ENCODE results near the gene EEIG1. TPM values are rescaled to one million over a fixed set of nuclear protein-coding genes. Genes with fewer than 3 reads are reported as not detected.

EEIG1 gene
- polyA plus RNA-seq, 1 experiment, result 26.6 TPM

DNA sequence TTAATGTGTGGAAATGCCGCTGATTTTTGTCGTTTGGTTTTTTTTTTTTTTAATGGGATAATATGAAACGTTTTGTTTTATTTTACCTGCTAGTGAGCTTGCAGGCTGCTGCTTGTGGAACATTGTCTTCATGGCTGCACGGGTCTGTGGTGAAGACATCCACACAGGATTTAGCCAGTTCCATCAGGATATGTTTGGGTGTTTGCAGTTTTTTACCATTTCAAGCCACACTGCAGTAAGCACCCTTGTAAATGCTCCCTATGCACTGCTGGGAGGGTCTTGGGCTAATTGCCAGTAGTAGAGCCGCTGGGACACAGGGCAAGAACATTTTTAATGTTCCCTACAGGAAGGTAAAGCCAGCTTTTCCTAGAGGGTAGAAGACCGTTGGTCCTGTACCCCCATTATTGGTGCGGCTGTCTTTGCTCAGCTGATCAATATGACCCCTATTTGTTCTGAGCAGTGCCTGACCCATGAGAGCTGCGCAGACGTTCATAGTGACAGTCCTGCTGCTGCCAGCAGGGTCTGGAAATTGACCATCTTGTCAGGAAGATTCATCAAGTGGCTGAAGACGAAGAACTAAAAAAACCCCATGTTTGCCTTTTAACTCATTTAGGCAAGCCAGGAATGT is 20.5 kb upstream of the EEIG1 start:
- Histone ChIP-seq H3K36me3 (ENCODE audit: control insufficient read depth, insufficient read depth, low read length) (no peaks in the 10 kb centered on the region), H3K27me3 (ENCODE audit: control insufficient read depth, insufficient read depth, low read length) (no peaks in the 10 kb centered on the region), H3K4me3 (ENCODE audit: low read depth, low read length) (no peak overlapping the region)
- ChIA-PET CTCF (interaction anchor here (1.0 to 1.4 kb wide), 4 partner anchors 35 to 66 kb away, joined by 3 to 5 read pairs (median 4); partner anchors contain the start of genes NAIF1 and SLC25A25), POLR2A (no interaction called here)
- TF ChIP-seq, protein P1, sequence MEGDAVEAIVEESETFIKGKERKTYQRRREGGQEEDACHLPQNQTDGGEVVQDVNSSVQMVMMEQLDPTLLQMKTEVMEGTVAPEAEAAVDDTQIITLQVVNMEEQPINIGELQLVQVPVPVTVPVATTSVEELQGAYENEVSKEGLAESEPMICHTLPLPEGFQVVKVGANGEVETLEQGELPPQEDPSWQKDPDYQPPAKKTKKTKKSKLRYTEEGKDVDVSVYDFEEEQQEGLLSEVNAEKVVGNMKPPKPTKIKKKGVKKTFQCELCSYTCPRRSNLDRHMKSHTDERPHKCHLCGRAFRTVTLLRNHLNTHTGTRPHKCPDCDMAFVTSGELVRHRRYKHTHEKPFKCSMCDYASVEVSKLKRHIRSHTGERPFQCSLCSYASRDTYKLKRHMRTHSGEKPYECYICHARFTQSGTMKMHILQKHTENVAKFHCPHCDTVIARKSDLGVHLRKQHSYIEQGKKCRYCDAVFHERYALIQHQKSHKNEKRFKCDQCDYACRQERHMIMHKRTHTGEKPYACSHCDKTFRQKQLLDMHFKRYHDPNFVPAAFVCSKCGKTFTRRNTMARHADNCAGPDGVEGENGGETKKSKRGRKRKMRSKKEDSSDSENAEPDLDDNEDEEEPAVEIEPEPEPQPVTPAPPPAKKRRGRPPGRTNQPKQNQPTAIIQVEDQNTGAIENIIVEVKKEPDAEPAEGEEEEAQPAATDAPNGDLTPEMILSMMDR (IDR thresholded peaks at IDR 0.05; ENCODE audit: insufficient read depth, low read depth, low read length), result no peak
- DNase-seq (ENCODE audit: low read depth), result no peak

DNA sequence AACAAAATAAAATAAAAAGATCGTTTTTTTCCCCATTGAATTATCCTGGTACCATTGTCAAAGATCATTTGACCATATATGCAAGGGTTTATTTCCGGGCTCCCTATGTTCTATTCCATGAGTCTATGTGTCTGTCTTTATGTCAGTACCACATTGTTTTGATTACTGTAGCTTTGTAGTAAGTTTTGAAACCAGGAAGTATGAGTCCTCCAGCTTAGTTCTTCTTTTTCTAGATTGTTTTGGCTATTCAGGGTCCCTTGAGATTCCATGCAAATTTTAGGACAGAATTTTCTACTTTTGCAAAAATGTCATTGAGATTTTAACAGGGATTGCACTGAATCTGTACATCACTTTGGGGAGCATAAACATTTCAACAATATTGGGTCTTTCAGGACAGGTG is 18.7 kb upstream of the EEIG1 start:
- CTCF ChIA-PET, result interaction anchor here (0.9 to 1.2 kb wide), 2 partner anchors 35 to 36 kb away, joined by 3 read pairs; no protein-coding TSS in a partner anchor
- Histone ChIP-seq H3K36me3 (ENCODE audit: control insufficient read depth, insufficient read depth, low read length) (no peaks in the 10 kb centered on the region), H3K27me3 (ENCODE audit: control insufficient read depth, insufficient read depth, low read length) (no peaks in the 10 kb centered on the region), H3K4me3 (ENCODE audit: low read depth, low read length) (no peak overlapping the region)
- no peak for DNase-seq (ENCODE audit: low read depth)
- POLR2A ChIA-PET, result no interaction called here
- TF ChIP-seq, protein P1 (IDR thresholded peaks at IDR 0.05; ENCODE audit: insufficient read depth, low read depth, low read length), result no peak

DNA sequence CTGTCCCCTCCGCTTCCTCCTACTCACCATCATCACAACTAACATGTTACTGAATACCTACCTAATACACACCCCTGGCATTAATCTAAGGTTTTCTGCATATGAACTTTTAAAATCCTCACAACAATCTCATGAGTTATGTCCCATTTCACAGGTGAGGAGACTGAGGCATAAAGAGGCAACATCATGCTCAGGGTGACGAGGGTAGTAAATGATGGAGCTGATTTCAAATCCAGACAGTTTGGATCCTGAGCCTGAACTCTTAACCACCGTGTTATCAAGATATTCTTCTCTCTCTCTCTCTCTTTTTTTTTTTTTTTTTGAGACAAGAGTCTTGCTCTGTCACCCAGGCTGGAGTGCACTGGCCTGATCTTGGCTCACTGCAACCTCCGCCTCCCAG is 12.9 kb upstream of the EEIG1 start:
- H3K4me3 ChIP-seq (ENCODE audit: low read depth, low read length), result no peak overlapping the region
- CTCF ChIA-PET, result interaction anchor here (0.8 kb wide), 1 partner anchor 41 kb away, joined by 4 read pairs; no protein-coding TSS in a partner anchor
- H3K27me3 ChIP-seq (ENCODE audit: control insufficient read depth, insufficient read depth, low read length), result no peaks in the 10 kb centered on the region
- no peak for DNase-seq (ENCODE audit: low read depth)
- H3K36me3 ChIP-seq (ENCODE audit: control insufficient read depth, insufficient read depth, low read length), result no peaks in the 10 kb centered on the region
- POLR2A ChIA-PET, result no interaction called here
- TF ChIP-seq, protein P1 (IDR thresholded peaks at IDR 0.05; ENCODE audit: insufficient read depth, low read depth, low read length), result no peak

DNA sequence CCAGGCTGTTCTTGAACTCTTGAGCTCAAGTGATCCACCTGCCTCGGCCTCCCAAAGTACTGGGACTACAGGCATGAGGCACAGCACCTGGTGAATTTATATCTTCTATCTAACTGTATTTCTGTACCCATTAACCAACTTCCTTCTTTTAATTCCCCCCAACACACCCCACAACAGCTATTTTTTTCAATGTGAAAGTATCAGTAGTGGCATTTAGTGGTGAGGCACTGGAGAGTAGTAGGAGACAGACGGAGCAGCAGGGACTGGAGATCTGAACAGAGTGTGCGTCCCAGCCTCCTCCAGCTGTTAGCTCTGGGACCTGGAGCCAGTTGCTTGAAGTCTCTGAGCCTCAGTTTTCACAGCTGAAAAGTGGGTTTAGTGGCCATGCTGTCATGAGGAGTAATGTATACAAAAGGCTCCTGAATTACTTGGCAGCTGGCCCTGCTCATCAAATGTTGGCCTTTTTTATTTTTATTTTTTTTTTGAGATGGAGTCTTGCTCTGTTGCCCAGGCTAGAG is 11.0 kb upstream of the EEIG1 start:
- ChIA-PET POLR2A (no interaction called here), CTCF (interaction anchor here (1.2 kb wide), 1 partner anchor 10 kb away, joined by 3 read pairs; no protein-coding TSS in a partner anchor)
- Histone ChIP-seq H3K27me3 (ENCODE audit: control insufficient read depth, insufficient read depth, low read length) (no peaks in the 10 kb centered on the region), H3K4me3 (ENCODE audit: low read depth, low read length) (no peak overlapping the region), H3K36me3 (ENCODE audit: control insufficient read depth, insufficient read depth, low read length) (no peaks in the 10 kb centered on the region)
- TF ChIP-seq, protein P1 (IDR thresholded peaks at IDR 0.05; ENCODE audit: insufficient read depth, low read depth, low read length), result no peak
- DNase-seq (ENCODE audit: low read depth), result no peak

DNA sequence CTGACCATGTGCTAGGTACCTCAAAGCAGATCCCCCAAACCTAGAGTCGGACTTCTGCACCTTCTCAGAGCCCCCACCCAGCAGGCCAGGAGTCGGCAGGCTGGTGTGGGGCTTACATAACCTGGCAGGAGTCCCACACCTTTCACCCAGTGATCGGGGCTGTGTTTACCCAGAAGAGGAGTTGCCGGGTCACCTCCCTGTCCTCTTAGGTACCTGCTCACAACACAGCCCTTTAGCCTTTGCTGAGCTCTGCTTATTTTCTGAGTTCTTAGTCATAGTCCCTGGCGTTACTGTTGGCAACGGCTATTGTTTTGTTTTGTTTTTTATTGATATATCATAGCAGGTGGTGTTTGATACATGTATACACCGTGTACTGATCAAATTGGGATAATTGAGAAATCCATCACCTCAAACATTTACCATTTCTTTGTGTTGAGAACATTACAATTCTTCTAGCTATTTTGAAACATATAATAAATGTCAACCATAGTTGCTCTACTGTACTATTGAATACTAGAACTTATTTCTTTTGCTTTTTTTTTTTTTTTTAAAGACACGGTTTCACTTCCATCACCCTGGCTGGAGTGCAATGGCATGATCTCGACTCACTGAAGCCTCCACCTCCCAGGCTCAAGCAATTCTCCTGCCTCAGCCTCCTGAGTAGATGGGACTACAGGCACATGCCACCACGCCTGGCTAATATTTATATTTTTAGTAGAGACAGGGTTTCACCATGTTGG is 10.4 kb upstream of the EEIG1 start:
- Histone ChIP-seq H3K36me3 (ENCODE audit: control insufficient read depth, insufficient read depth, low read length) (no peaks in the 10 kb centered on the region), H3K4me3 (ENCODE audit: low read depth, low read length) (no peak overlapping the region), H3K27me3 (ENCODE audit: control insufficient read depth, insufficient read depth, low read length) (no peaks in the 10 kb centered on the region)
- TF ChIP-seq, protein P1 (IDR thresholded peaks at IDR 0.05; ENCODE audit: insufficient read depth, low read depth, low read length), result no peak
- POLR2A ChIA-PET, result interaction anchor here (0.6 kb wide), 1 partner anchor 21 kb away, joined by 4 read pairs; no protein-coding TSS in a partner anchor
- DNase-seq (ENCODE audit: low read depth), result no peak
- CTCF ChIA-PET, result interaction anchor here (1.2 kb wide), 1 partner anchor 9 kb away, joined by 3 read pairs; no protein-coding TSS in a partner anchor

Data from BJ (cell line).